ENCODE data around the gene ZNF556. TPM values are rescaled to one million over a fixed set of nuclear protein-coding genes. Genes with fewer than 3 reads are reported as not detected.

The ZNF556 gene
- total RNA-seq, 1 experiment from 2014 or later: not detected

DNA sequence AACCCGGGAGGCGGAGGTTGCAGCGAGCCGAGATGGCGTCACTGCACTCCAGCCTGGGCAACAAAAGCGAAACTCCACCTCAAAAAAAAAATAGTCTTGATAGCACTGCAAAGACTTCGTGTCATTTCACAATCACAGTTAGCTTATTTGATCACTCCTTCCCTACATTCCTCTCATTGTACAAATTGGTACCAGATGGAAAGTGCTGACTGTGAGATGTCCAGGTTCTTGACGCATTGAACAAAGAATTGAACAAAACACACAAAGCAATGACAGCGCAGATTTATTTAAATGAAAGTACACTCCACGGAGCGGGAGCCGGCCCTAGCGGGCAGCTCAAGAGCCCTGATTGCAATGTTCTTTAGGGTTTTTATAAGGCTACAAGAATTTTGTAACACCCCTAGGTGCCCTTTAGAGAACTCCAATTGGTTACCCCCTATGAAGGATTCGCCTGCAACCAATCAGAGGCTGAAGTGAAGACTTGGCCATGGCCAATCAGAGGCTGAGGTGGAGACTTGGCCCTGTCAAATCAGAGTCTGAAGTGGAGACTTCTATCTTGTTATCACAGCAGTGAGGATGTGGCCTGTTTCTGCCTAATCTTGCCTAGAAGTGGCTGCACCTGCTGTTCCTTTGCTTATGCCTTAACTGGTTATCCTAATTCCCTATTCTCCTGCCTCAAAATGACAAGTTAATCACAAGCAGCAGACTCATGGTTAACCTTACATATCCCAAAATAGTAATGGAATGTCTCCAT is 16.7 kb downstream of the ZNF556 start:
- Histone ChIP-seq H3K9me3 (ENCODE audit: control insufficient read depth, insufficient read depth, low read depth, low read length) (no peaks in the 10 kb centered on the region), H3K4me1 (ENCODE audit: control insufficient read depth, insufficient read depth, low read length) (no peaks in the 10 kb centered on the region), H3K36me3 (ENCODE audit: control insufficient read depth, insufficient read depth, low read length) (no peaks in the 10 kb centered on the region), H3K27me3 (ENCODE audit: control insufficient read depth, insufficient read depth, low read length) (no peaks in the 10 kb centered on the region), H3K4me3 (ENCODE audit: low read depth in 2 of 2, low read length in 2 of 2) (no peak overlapping the region), H3K27ac (ENCODE audit: low read length) (no peak overlapping the region)
- no peak for ATAC-seq
- ChIA-PET POLR2A (no interaction called here), CTCF (no interaction called here)
- DNase-seq (ENCODE audit: low read depth, low spot score): no peak
- no peak for TF ChIP-seq TCF7L2 (IDR thresholded peaks at IDR 0.05; ENCODE audit: low read depth, low read length)
- TF ChIP-seq, protein P1, sequence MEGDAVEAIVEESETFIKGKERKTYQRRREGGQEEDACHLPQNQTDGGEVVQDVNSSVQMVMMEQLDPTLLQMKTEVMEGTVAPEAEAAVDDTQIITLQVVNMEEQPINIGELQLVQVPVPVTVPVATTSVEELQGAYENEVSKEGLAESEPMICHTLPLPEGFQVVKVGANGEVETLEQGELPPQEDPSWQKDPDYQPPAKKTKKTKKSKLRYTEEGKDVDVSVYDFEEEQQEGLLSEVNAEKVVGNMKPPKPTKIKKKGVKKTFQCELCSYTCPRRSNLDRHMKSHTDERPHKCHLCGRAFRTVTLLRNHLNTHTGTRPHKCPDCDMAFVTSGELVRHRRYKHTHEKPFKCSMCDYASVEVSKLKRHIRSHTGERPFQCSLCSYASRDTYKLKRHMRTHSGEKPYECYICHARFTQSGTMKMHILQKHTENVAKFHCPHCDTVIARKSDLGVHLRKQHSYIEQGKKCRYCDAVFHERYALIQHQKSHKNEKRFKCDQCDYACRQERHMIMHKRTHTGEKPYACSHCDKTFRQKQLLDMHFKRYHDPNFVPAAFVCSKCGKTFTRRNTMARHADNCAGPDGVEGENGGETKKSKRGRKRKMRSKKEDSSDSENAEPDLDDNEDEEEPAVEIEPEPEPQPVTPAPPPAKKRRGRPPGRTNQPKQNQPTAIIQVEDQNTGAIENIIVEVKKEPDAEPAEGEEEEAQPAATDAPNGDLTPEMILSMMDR (IDR thresholded peaks at IDR 0.05): no peak
- TF ChIP-seq, protein P2, sequence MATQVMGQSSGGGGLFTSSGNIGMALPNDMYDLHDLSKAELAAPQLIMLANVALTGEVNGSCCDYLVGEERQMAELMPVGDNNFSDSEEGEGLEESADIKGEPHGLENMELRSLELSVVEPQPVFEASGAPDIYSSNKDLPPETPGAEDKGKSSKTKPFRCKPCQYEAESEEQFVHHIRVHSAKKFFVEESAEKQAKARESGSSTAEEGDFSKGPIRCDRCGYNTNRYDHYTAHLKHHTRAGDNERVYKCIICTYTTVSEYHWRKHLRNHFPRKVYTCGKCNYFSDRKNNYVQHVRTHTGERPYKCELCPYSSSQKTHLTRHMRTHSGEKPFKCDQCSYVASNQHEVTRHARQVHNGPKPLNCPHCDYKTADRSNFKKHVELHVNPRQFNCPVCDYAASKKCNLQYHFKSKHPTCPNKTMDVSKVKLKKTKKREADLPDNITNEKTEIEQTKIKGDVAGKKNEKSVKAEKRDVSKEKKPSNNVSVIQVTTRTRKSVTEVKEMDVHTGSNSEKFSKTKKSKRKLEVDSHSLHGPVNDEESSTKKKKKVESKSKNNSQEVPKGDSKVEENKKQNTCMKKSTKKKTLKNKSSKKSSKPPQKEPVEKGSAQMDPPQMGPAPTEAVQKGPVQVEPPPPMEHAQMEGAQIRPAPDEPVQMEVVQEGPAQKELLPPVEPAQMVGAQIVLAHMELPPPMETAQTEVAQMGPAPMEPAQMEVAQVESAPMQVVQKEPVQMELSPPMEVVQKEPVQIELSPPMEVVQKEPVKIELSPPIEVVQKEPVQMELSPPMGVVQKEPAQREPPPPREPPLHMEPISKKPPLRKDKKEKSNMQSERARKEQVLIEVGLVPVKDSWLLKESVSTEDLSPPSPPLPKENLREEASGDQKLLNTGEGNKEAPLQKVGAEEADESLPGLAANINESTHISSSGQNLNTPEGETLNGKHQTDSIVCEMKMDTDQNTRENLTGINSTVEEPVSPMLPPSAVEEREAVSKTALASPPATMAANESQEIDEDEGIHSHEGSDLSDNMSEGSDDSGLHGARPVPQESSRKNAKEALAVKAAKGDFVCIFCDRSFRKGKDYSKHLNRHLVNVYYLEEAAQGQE (IDR thresholded peaks at IDR 0.05; ENCODE audit: insufficient read depth in 1 of 2, low read depth in 2 of 2, low read length in 1 of 2): no peak
- no peak for TF ChIP-seq POLR2AphosphoS5 (IDR thresholded peaks at IDR 0.05; ENCODE audit: low read depth, low read length)
- TF ChIP-seq SIN3A (IDR thresholded peaks at IDR 0.05; ENCODE audit: borderline replicate concordance, insufficient read depth, low read depth, low read length): no peak
- intact Hi-C loops (cut with micrococcal nuclease; ENCODE audit: unreplicated experiment) (no loop called here), in situ Hi-C loops (cut with HindIII; ENCODE audit: low pct_unique_long_range_greater_than_20kb, low sequenced_read_pairs) (no loop called here)
- BruUV-seq (replicated peaks): no TSS peak

DNA sequence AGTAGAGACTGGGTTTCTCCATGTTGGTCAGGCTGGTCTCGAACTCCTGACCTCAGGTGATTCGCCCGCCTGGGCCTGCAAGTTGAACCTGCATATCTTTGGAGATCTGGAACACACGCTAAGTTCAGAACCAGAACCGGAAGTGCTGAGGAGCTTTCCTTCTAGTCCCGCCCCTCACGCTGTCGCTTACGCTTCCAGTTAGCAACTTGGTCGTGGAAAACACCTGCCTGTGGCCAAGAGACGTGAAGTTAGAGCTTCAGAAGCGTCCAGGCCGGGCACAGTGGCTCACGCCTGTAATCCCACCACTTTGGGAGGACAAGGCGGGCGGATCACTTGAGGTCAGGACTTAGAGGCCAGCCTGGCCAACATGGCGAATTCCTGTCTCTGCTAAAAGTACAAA is 18.6 kb downstream of the ZNF556 start:
- no TSS peak for BruUV-seq (replicated peaks)
- no peak for DNase-seq (ENCODE audit: low read depth, low spot score)
- intact Hi-C loops (cut with micrococcal nuclease; ENCODE audit: unreplicated experiment) (no loop called here), in situ Hi-C loops (cut with HindIII; ENCODE audit: low pct_unique_long_range_greater_than_20kb, low sequenced_read_pairs) (no loop called here)
- Histone ChIP-seq H3K4me1 (ENCODE audit: control insufficient read depth, insufficient read depth, low read length) (no peaks in the 10 kb centered on the region), H3K36me3 (ENCODE audit: control insufficient read depth, insufficient read depth, low read length) (no peaks in the 10 kb centered on the region), H3K9me3 (ENCODE audit: control insufficient read depth, insufficient read depth, low read depth, low read length) (no peaks in the 10 kb centered on the region), H3K27ac (ENCODE audit: low read length) (no peak overlapping the region), H3K27me3 (ENCODE audit: control insufficient read depth, insufficient read depth, low read length) (no peaks in the 10 kb centered on the region), H3K4me3 (ENCODE audit: low read depth in 2 of 2, low read length in 2 of 2) (no peak overlapping the region)
- TF ChIP-seq, protein P1 (IDR thresholded peaks at IDR 0.05): no peak
- TF ChIP-seq, protein P2 (IDR thresholded peaks at IDR 0.05; ENCODE audit: insufficient read depth in 1 of 2, low read depth in 2 of 2, low read length in 1 of 2): no peak
- TF ChIP-seq TCF7L2 (IDR thresholded peaks at IDR 0.05; ENCODE audit: low read depth, low read length) (no peak), POLR2AphosphoS5 (IDR thresholded peaks at IDR 0.05; ENCODE audit: low read depth, low read length) (no peak), SIN3A (IDR thresholded peaks at IDR 0.05; ENCODE audit: borderline replicate concordance, insufficient read depth, low read depth, low read length) (no peak)
- ATAC-seq: no peak
- POLR2A ChIA-PET: no interaction called here
- CTCF ChIA-PET: interaction anchor here (0.6 kb wide), 1 partner anchor 380 kb away, joined by 7 read pairs; no protein-coding TSS in a partner anchor

All from Panc1 (cell line).